ENCODE data around the gene HCK. TPM values are rescaled to one million over a fixed set of nuclear protein-coding genes. Genes with fewer than 3 reads are reported as not detected.

HCK gene
- total and polyA plus RNA-seq, 8 donors = 0.42 to 12.9 (median 2.2) TPM

GRCh38 chr20:32149566-32150170 lies 97.6 kb downstream of the HCK start:
- 89 to 92% methylated on average over 8 of the region's 8 CpGs for WGBS, 2 donors
- TF ChIP-seq, protein P1, sequence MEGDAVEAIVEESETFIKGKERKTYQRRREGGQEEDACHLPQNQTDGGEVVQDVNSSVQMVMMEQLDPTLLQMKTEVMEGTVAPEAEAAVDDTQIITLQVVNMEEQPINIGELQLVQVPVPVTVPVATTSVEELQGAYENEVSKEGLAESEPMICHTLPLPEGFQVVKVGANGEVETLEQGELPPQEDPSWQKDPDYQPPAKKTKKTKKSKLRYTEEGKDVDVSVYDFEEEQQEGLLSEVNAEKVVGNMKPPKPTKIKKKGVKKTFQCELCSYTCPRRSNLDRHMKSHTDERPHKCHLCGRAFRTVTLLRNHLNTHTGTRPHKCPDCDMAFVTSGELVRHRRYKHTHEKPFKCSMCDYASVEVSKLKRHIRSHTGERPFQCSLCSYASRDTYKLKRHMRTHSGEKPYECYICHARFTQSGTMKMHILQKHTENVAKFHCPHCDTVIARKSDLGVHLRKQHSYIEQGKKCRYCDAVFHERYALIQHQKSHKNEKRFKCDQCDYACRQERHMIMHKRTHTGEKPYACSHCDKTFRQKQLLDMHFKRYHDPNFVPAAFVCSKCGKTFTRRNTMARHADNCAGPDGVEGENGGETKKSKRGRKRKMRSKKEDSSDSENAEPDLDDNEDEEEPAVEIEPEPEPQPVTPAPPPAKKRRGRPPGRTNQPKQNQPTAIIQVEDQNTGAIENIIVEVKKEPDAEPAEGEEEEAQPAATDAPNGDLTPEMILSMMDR (IDR thresholded peaks at IDR 0.05) = no peak
- no peak for FAIRE-seq
- H3K9me3 ChIP-seq = no peaks in the 10 kb centered on the region
- H3K4me3 ChIP-seq = no peak overlapping the region
- DNase-seq = no peak
- peaks cover under 1 to 42% (median 10%) of the 10 kb centered on the region in 3 donors for H3K36me3 ChIP-seq
- H3K27ac ChIP-seq = no peak overlapping the region
- intact Hi-C loops (cut with DNase I) = loop anchor here in 1 of 3 donors (10.0 kb wide), 1 partner anchor 335 kb away; no protein-coding TSS in a partner anchor
- no peak for ATAC-seq
- H3K27me3 ChIP-seq = no peaks in the 10 kb centered on the region
- peaks cover 0 to 3% (median 0%) of the 10 kb centered on the region in 3 donors for H3K4me1 ChIP-seq

DNA sequence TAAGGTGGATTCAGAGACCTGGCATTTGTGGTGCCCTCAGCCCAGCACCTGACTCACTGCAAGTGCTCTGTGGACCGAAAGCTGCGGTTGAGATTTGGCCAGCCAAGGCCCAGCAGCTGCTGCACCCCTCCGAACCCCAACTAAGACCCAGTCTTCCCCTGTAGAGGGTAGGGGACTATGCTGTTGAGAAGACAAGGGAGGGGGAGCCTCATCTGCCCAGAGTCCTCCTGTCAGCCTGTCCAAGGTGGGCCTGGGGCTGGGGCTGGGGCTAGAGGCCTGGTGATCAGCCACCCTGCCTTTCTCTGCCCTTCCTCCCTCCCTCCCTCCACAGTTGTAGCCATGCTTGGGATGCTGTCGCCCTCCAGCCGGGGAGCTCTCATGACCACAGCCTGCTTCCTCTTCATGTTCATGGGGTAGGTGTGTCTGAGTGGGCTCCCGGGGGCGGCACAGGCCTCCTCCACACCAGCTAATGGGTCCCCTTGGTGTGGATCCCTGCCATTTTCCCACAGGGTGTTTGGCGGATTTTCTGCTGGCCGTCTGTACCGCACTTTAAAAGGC lies 98.3 kb downstream of the HCK start:
- Histone ChIP-seq H3K9me3 (no peaks in the 10 kb centered on the region), H3K27ac (no peak overlapping the region), H3K4me3 (no peak overlapping the region), H3K27me3 (no peaks in the 10 kb centered on the region), H3K36me3 (peaks cover 0 to 35% (median 4%) of the 10 kb centered on the region in 3 donors), H3K4me1 (peaks cover 0 to 9% (median 0%) of the 10 kb centered on the region in 3 donors)
- ATAC-seq (no peak), FAIRE-seq (no peak), DNase-seq (no peak)
- WGBS, 2 donors = 92 to 96% methylated on average over 10 of the region's 10 CpGs
- intact Hi-C loops (cut with DNase I) = loop anchor here in 1 of 3 donors (10.0 kb wide), 1 partner anchor 334 kb away; no protein-coding TSS in a partner anchor
- TF ChIP-seq, protein P1 (IDR thresholded peaks at IDR 0.05) = no peak

Other genes starting within 250 kb of the HCK start
- 10 to 100 TPM in 1 of 6 donors, 1 to 10 TPM in 5; 1.8 to 10.8 (median 3.8) TPM for gene MYLK2, start 232.9 kb upstream of the HCK start, total RNA-seq
- 1 to 10 TPM; 3.8 to 4.8 TPM for gene MYLK2, start 232.9 kb upstream of the HCK start, polyA plus RNA-seq
- gene FOXS1, start 206.6 kb upstream of the HCK start, total RNA-seq = 1 to 10 TPM in 1 of 6 donors, under 1 TPM in 3, not detected in 2; 0.16 to 1.1 (median 0.53) TPM
- gene FOXS1, start 206.6 kb upstream of the HCK start, polyA plus RNA-seq = 1 to 10 TPM in 1 of 2 donors, under 1 TPM in 1; 0.91 to 1.7 TPM
- 1 to 10 TPM in 3 of 6 donors, under 1 TPM in 3; 0.35 to 1.6 (median 1.1) TPM for gene DUSP15, start 181.7 kb upstream of the HCK start, total RNA-seq
- 1 to 10 TPM; 2.5 to 4.3 TPM for gene DUSP15, start 181.7 kb upstream of the HCK start, polyA plus RNA-seq
- gene TTLL9, start 181.6 kb upstream of the HCK start, total RNA-seq = under 1 TPM in 5 of 6 donors, not detected in 1; 0.14 to 0.41 (median 0.29) TPM
- gene TTLL9, start 181.6 kb upstream of the HCK start, polyA plus RNA-seq = 1 to 10 TPM in 1 of 2 donors, under 1 TPM in 1; 0.68 to 1.4 TPM
- gene PDRG1, start 100.2 kb upstream of the HCK start, total RNA-seq = 1 to 10 TPM; 3.6 to 6.9 (median 5.2) TPM
- 10 to 100 TPM in 1 of 2 donors, 1 to 10 TPM in 1; 6.9 to 12.0 TPM for gene PDRG1, start 100.2 kb upstream of the HCK start, polyA plus RNA-seq
- gene XKR7, start 84.1 kb upstream of the HCK start, total RNA-seq = under 1 TPM; 0.05 to 0.46 (median 0.20) TPM
- 1 to 10 TPM in 1 of 2 donors, under 1 TPM in 1; 0.42 to 1.2 TPM for gene XKR7, start 84.1 kb upstream of the HCK start, polyA plus RNA-seq
- gene CCM2L, start 41.8 kb upstream of the HCK start, total RNA-seq = 1 to 10 TPM in 2 of 6 donors, under 1 TPM in 4; 0.31 to 2.2 (median 0.75) TPM
- 1 to 10 TPM; 5.3 to 6.7 TPM for gene CCM2L, start 41.8 kb upstream of the HCK start, polyA plus RNA-seq
- 10 to 100 TPM; 15.3 to 30.2 (median 20.9) TPM for gene TM9SF4, start 57.5 kb downstream of the HCK start, total RNA-seq
- gene TM9SF4, start 57.5 kb downstream of the HCK start, polyA plus RNA-seq = 10 to 100 TPM; 12.7 to 23.7 TPM
- gene PLAGL2, start 155.5 kb downstream of the HCK start, total RNA-seq = 1 to 10 TPM; 3.3 to 7.2 (median 4.6) TPM
- gene PLAGL2, start 155.5 kb downstream of the HCK start, polyA plus RNA-seq = 1 to 10 TPM; 2.4 to 4.4 TPM
- gene POFUT1, start 155.6 kb downstream of the HCK start, total RNA-seq = 10 to 100 TPM; 10.9 to 20.7 (median 16.8) TPM
- 10 to 100 TPM in 1 of 2 donors, 1 to 10 TPM in 1; 7.3 to 10.3 TPM for gene POFUT1, start 155.6 kb downstream of the HCK start, polyA plus RNA-seq
- gene KIF3B, start 225.4 kb downstream of the HCK start, total RNA-seq = 10 to 100 TPM; 23.7 to 35.4 (median 27.9) TPM
- gene KIF3B, start 225.4 kb downstream of the HCK start, polyA plus RNA-seq = 10 to 100 TPM; 11.0 to 19.4 TPM

All from pancreas (tissue), 10 donors.